Measurements from ENCODE around the gene SF3B1.
A peak's percentile ranks its signal among the peaks of the same experiment; 100 is the strongest.

SF3B1 gene

DNA sequence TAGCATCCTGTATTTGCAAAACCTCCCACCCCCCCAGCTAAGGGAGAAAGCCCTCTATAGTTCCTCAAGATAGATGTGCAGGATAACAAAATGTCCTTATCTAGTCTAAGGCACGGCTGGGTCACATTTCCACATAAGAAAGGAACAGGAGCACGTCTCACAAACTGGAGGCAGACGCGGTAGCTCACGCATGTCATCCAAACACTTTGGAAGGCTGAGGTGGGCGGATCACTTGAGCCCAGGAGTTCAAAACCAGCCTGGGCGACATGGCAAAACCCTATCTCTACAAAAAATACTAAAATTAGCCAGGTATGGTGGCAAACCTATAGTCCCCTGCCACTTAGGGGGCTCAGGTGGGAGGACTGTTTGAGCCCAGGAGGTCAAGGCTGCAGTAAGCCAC lies 9.3 kb downstream of the SF3B1 start:
- Histone ChIP-seq H2AFZ (ENCODE audit: low read depth, low read length) (no peak overlapping the region), H3K4me2 (ENCODE audit: insufficient read depth, low read length) (no peak overlapping the region), H3K79me2 (ENCODE audit: insufficient read depth, low read length) (peaks cover 100% of the 10 kb centered on the region), H3K9ac (ENCODE audit: low read depth, low read length) (no peak overlapping the region), H3K4me1 (ENCODE audit: insufficient read depth, low read length) (peaks cover 20% of the 10 kb centered on the region), H3K9me3 (ENCODE audit: insufficient read depth, low read length, severe bottlenecking) (no peaks in the 10 kb centered on the region), H4K20me1 (ENCODE audit: insufficient read depth, low read length) (peaks cover 84% of the 10 kb centered on the region), H3K36me3 (ENCODE audit: insufficient read depth, low read length) (peaks cover 69% of the 10 kb centered on the region), H3K27ac (ENCODE audit: low read length) (no peak overlapping the region), H3K4me3 (ENCODE audit: low read depth in 1 of 2, low read length in 2 of 2) (no peak overlapping the region), H3K27me3 (ENCODE audit: insufficient read depth, low read length, poor library complexity) (no peaks in the 10 kb centered on the region)
- TF ChIP-seq EZH2 (IDR thresholded peaks at IDR 0.05; ENCODE audit: borderline replicate concordance, low read depth, low read length, severe bottlenecking) = no peak
- TF ChIP-seq, protein P1, sequence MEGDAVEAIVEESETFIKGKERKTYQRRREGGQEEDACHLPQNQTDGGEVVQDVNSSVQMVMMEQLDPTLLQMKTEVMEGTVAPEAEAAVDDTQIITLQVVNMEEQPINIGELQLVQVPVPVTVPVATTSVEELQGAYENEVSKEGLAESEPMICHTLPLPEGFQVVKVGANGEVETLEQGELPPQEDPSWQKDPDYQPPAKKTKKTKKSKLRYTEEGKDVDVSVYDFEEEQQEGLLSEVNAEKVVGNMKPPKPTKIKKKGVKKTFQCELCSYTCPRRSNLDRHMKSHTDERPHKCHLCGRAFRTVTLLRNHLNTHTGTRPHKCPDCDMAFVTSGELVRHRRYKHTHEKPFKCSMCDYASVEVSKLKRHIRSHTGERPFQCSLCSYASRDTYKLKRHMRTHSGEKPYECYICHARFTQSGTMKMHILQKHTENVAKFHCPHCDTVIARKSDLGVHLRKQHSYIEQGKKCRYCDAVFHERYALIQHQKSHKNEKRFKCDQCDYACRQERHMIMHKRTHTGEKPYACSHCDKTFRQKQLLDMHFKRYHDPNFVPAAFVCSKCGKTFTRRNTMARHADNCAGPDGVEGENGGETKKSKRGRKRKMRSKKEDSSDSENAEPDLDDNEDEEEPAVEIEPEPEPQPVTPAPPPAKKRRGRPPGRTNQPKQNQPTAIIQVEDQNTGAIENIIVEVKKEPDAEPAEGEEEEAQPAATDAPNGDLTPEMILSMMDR (IDR thresholded peaks at IDR 0.05; ENCODE audit: borderline replicate concordance, extremely low read depth, low read length, poor library complexity, severe bottlenecking) = no peak
- ATAC-seq (ENCODE audit: insufficient read depth, low read depth) (0 out of 3 replicates have a peak, but pooled peaks have one; percentile 22), DNase-seq (no peak)

DNA sequence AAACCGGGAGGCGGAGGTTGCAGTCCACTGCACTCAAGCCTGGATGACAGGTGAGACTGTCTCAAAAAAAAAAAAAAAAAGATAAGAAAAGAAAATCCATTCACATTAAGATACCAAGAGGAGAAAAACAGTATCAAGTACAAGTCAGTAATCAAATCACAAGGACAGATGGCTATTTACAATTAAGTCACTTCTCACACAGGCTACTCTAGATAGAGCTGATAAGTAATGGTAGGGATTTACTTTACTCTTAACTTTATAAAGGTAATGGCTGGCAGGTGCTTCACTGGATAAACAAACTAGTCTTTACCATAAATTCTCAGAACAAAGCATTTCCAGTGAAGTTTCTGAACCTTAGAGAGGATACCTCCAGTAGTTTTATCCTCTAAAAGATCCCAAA lies 11.5 kb downstream of the SF3B1 start:
- H3K27me3 ChIP-seq (ENCODE audit: insufficient read depth, low read length, poor library complexity) = no peaks in the 10 kb centered on the region
- ATAC-seq (ENCODE audit: insufficient read depth, low read depth) = no peak
- no peak for TF ChIP-seq EZH2 (IDR thresholded peaks at IDR 0.05; ENCODE audit: borderline replicate concordance, low read depth, low read length, severe bottlenecking)
- TF ChIP-seq, protein P1 (IDR thresholded peaks at IDR 0.05; ENCODE audit: borderline replicate concordance, extremely low read depth, low read length, poor library complexity, severe bottlenecking) = no peak
- H3K4me2 ChIP-seq (ENCODE audit: insufficient read depth, low read length) = no peak overlapping the region
- peaks cover 62% of the 10 kb centered on the region for H4K20me1 ChIP-seq (ENCODE audit: insufficient read depth, low read length)
- no peaks in the 10 kb centered on the region; the same call in 1 of the 2 replicates for H3K4me1 ChIP-seq (ENCODE audit: insufficient read depth, low read length)
- DNase-seq = no peak
- H3K36me3 ChIP-seq (ENCODE audit: insufficient read depth, low read length) = peaks cover 74% of the 10 kb centered on the region
- H3K9me3 ChIP-seq (ENCODE audit: insufficient read depth, low read length, severe bottlenecking) = no peaks in the 10 kb centered on the region
- no peak overlapping the region for H3K4me3 ChIP-seq (ENCODE audit: low read depth in 1 of 2, low read length in 2 of 2)
- no peak overlapping the region for H2AFZ ChIP-seq (ENCODE audit: low read depth, low read length)
- no peak overlapping the region for H3K9ac ChIP-seq (ENCODE audit: low read depth, low read length)
- no peak overlapping the region for H3K27ac ChIP-seq (ENCODE audit: low read length)
- peaks cover 100% of the 10 kb centered on the region for H3K79me2 ChIP-seq (ENCODE audit: insufficient read depth, low read length)

DNA sequence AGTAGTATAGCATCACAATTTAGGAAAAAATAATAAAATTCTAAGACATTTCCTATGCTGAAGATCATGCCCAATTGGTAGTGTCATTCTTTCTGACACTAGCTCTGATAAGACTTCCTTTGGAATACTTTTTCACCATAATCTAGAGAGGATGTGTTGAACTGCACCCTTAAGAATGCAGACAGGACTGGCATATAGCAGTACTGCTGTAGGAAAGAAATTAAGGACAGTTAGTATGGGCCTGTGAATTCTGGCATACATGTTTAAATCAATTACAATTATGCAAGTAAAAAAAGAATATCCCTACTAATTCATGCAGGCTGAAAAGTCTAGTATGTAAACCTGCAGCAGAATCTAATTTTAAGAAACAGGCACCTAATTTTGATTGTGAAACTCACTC lies 15.4 kb downstream of the SF3B1 start:
- peaks cover 97% of the 10 kb centered on the region for H3K79me2 ChIP-seq (ENCODE audit: insufficient read depth, low read length)

More for the DNA sequence above, 15.4 kb downstream of the SF3B1 start:
- no peaks in the 10 kb centered on the region for H3K9me3 ChIP-seq (ENCODE audit: insufficient read depth, low read length, severe bottlenecking)
- H3K4me3 ChIP-seq (ENCODE audit: low read depth in 1 of 2, low read length in 2 of 2) = no peak overlapping the region
- no peak overlapping the region for H3K9ac ChIP-seq (ENCODE audit: low read depth, low read length)
- DNase-seq (no peak), ATAC-seq (ENCODE audit: insufficient read depth, low read depth) (no peak)
- H3K27me3 ChIP-seq (ENCODE audit: insufficient read depth, low read length, poor library complexity) = no peaks in the 10 kb centered on the region
- H3K36me3 ChIP-seq (ENCODE audit: insufficient read depth, low read length) = peaks cover 99% of the 10 kb centered on the region
- no peak overlapping the region for H3K27ac ChIP-seq (ENCODE audit: low read length)
- no peak overlapping the region for H3K4me2 ChIP-seq (ENCODE audit: insufficient read depth, low read length)
- no peak overlapping the region for H2AFZ ChIP-seq (ENCODE audit: low read depth, low read length)
- H4K20me1 ChIP-seq (ENCODE audit: insufficient read depth, low read length) = peaks cover 31% of the 10 kb centered on the region
- TF ChIP-seq, protein P1 (IDR thresholded peaks at IDR 0.05; ENCODE audit: borderline replicate concordance, extremely low read depth, low read length, poor library complexity, severe bottlenecking) = no peak
- TF ChIP-seq EZH2 (IDR thresholded peaks at IDR 0.05; ENCODE audit: borderline replicate concordance, low read depth, low read length, severe bottlenecking) = no peak
- H3K4me1 ChIP-seq (ENCODE audit: insufficient read depth, low read length) = no peaks in the 10 kb centered on the region
